ENCODE data around the gene KRT9. TPM values are rescaled to one million over a fixed set of nuclear protein-coding genes. Genes with fewer than 3 reads are reported as not detected.

The KRT9 gene
- total and polyA plus RNA-seq, 10 of the 15 experiments (the other 5 are each of a cell fraction or from before 2014, with no cell fraction given), result not detected

GRCh38 chr17:41567317-41567716, 4.5 kb downstream of the KRT9 start:
- Histone ChIP-seq H3K4me2 (ENCODE audit: control insufficient read depth, insufficient read depth) (no peak overlapping the region), H3K9me3 (replicated peaks; ENCODE audit: control insufficient read depth, insufficient read depth, low read length) (no peaks in the 10 kb centered on the region), H3K4me1 (ENCODE audit: control insufficient read depth, insufficient read depth, low read length) (no peaks in the 10 kb centered on the region), H4K20me1 (ENCODE audit: control insufficient read depth, insufficient read depth) (no peaks in the 10 kb centered on the region), H3K27ac (ENCODE audit: control insufficient read depth, insufficient read depth) (no peak overlapping the region), H3K9ac (ENCODE audit: control insufficient read depth, insufficient read depth, low read length) (no peak overlapping the region), H2AFZ (ENCODE audit: control insufficient read depth, low read depth, low read length) (no peak overlapping the region), H3K36me3 (ENCODE audit: control insufficient read depth in 2 of 2, insufficient read depth in 2 of 2, low read length in 1 of 2) (no peaks in the 10 kb centered on the region), H3K27me3 (replicated peaks in 1 of 2; ENCODE audit: control insufficient read depth in 2 of 2, insufficient read depth in 2 of 2, low read length in 1 of 2) (peaks cover 0 to 2% of the 10 kb centered on the region in 2 experiments; a peak in 3 of 4 replicates), H3K4me3 (no peak overlapping the region), H3K79me2 (ENCODE audit: control insufficient read depth, insufficient read depth, low read length) (no peaks in the 10 kb centered on the region)
- in situ Hi-C loops (cut with MboI), result no loop called here
- intact Hi-C loops (cut with micrococcal nuclease; ENCODE audit: unreplicated experiment), result no loop called here
- POLR2A ChIA-PET, result interaction anchor here (0.5 kb wide), 1 partner anchor 861 kb away, joined by 4 read pairs; no protein-coding TSS in a partner anchor
- FAIRE-seq (no peak), ATAC-seq (no peak), DNase-seq (ENCODE audit: low read depth, low spot score) (no peak)
- RAD21 ChIA-PET (ENCODE audit: unreplicated experiment), result no interaction called here
- 24% methylated on average over 6 of the region's 6 CpGs for WGBS (ENCODE audit: insufficient coverage, insufficient replicate concordance, low lambda C conversion rate, missing lambda C conversion rate)
- no TSS peak for BruUV-seq (replicated peaks)
- CTCF ChIA-PET, result interaction anchor here (0.6 to 1.8 kb wide), 3 partner anchors 18 to 1038 kb away, joined by 3 to 7 read pairs (median 3); no protein-coding TSS in a partner anchor
- SMC1A ChIA-PET (ENCODE audit: uncharacterized antibody, unreplicated experiment), result no interaction called here
- no peak for TF ChIP-seq ZBTB4 (CRISPR knock-in tag; IDR thresholded peaks at IDR 0.05)
- no peak for TF ChIP-seq SIX5 (IDR thresholded peaks at IDR 0.05; ENCODE audit: low read depth, low read length, severe bottlenecking)
- TF ChIP-seq MXI1 (IDR thresholded peaks at IDR 0.05; ENCODE audit: low read depth, low read length), result no peak
- no peak for TF ChIP-seq EGR1 (IDR thresholded peaks at IDR 0.05; ENCODE audit: borderline replicate concordance in 1 of 2, low read depth in 2 of 2, low read length in 2 of 2)
- no peak for TF ChIP-seq SMC3 (IDR thresholded peaks at IDR 0.05; ENCODE audit: borderline replicate concordance, low read length)
- TF ChIP-seq PAX5 (IDR thresholded peaks at IDR 0.05; ENCODE audit: borderline replicate concordance, low read depth, low read length), result no peak
- no peak for TF ChIP-seq FOXK2 (IDR thresholded peaks at IDR 0.05)
- TF ChIP-seq SMAD1 (IDR thresholded peaks at IDR 0.05; ENCODE audit: low read depth, partially characterized antibody), result no peak
- no peak for TF ChIP-seq MAX (IDR thresholded peaks at IDR 0.05; ENCODE audit: low read depth, low read length)
- no peak for TF ChIP-seq ZZZ3 (IDR thresholded peaks at IDR 0.05; ENCODE audit: control insufficient read depth, insufficient read length, low read depth)
- TF ChIP-seq IRF4 (IDR thresholded peaks at IDR 0.05; ENCODE audit: low read depth, low read length), result no peak
- TF ChIP-seq MEF2A (IDR thresholded peaks at IDR 0.05; ENCODE audit: insufficient read depth, low read depth, low read length), result no peak
- TF ChIP-seq E2F8 (IDR thresholded peaks at IDR 0.05; ENCODE audit: low read depth, partially characterized antibody), result no peak
- TF ChIP-seq ZNF274 (IDR thresholded peaks at IDR 0.05; ENCODE audit: insufficient read depth, insufficient read length), result no peak
- TF ChIP-seq SUZ12 (IDR thresholded peaks at IDR 0.05; ENCODE audit: unreplicated experiment), result no peak
- no peak for TF ChIP-seq USF1 (IDR thresholded peaks at IDR 0.05; ENCODE audit: borderline replicate concordance, extremely low read length, insufficient read depth, low read depth, low read length)
